NCI-H2107 treated with DMSO at 0.1 percent for 48 hours (cell line): ENCODE data around the gene LTA.

Experiments used
- DNase-seq: peaks from one replicate; lab custom pipeline; 2025; ENCODE audit not compliant: unreplicated experiment; lab: John Stamatoyannopoulos, UW

LTA gene

DNA sequence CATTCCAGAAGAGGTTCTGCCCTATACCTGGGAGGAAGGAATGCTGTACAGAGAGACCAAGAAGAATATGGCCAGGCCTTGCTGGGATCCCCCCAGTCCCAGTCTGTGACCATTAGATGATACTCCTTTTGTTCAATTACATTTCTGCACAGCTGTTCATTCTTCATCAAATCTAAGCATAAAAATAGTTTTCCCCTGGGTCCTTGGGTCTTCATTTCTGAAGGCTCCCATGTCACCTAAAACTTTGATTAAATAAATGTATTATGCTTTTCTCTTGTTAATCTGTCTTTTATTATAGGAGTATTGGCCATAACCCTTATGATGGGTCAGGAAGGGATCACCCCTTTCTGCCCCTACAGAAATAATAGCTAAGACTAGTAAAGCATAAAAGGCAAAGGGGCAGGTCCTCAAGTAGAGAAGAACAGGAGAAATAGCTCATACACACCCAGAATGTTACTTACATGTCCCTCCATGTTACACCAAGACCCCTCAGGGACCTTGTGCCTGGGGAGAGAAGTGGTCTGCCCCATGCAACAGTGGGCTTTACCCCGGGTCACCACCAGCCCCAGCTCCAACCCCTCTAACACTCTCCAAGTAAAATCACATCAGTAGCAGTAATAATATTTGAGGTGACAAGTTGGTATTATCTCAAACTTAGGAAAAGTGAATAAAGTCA lies 2.1 kb upstream of the LTA start:
- DNase-seq: no peak

DNA sequence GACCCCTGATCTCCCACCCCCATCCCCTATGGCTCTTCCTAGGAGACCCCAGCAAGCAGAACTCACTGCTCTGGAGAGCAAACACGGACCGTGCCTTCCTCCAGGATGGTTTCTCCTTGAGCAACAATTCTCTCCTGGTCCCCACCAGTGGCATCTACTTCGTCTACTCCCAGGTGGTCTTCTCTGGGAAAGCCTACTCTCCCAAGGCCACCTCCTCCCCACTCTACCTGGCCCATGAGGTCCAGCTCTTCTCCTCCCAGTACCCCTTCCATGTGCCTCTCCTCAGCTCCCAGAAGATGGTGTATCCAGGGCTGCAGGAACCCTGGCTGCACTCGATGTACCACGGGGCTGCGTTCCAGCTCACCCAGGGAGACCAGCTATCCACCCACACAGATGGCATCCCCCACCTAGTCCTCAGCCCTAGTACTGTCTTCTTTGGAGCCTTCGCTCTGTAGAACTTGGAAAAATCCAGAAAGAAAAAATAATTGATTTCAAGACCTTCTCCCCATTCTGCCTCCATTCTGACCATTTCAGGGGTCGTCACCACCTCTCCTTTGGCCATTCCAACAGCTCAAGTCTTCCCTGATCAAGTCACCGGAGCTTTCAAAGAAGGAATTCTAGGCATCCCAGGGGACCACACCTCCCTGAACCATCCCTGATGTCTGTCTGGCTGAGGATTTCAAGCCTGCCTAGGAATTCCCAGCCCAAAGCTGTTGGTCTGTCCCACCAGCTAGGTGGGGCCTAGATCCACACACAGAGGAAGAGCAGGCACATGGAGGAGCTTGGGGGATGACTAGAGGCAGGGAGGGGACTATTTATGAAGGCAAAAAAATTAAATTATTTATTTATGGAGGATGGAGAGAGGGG lies 1.4 kb downstream of the LTA start:
- DNase-seq: no peak

DNA sequence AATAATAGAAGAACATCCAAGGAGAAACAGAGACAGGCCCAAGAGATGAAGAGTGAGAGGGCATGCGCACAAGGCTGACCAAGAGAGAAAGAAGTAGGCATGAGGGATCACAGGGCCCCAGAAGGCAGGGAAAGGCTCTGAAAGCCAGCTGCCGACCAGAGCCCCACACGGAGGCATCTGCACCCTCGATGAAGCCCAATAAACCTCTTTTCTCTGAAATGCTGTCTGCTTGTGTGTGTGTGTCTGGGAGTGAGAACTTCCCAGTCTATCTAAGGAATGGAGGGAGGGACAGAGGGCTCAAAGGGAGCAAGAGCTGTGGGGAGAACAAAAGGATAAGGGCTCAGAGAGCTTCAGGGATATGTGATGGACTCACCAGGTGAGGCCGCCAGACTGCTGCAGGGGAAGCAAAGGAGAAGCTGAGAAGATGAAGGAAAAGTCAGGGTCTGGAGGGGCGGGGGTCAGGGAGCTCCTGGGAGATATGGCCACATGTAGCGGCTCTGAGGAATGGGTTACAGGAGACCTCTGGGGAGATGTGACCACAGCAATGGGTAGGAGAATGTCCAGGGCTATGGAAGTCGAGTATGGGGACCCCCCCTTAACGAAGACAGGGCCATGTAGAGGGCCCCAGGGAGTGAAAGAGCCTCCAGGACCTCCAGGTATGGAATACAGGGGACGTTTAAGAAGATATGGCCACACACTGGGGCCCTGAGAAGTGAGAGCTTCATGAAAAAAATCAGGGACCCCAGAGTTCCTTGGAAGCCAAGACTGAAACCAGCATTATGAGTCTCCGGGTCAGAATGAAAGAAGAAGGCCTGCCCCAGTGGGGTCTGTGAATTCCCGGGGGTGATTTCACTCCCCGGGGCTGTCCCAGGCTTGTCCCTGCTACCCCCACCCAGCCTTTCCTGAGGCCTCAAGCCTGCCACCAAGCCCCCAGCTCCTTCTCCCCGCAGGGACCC lies 2.3 kb downstream of the LTA start:
- no peak for DNase-seq

DNA sequence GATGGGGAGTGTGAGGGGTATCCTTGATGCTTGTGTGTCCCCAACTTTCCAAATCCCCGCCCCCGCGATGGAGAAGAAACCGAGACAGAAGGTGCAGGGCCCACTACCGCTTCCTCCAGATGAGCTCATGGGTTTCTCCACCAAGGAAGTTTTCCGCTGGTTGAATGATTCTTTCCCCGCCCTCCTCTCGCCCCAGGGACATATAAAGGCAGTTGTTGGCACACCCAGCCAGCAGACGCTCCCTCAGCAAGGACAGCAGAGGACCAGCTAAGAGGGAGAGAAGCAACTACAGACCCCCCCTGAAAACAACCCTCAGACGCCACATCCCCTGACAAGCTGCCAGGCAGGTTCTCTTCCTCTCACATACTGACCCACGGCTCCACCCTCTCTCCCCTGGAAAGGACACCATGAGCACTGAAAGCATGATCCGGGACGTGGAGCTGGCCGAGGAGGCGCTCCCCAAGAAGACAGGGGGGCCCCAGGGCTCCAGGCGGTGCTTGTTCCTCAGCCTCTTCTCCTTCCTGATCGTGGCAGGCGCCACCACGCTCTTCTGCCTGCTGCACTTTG lies 3.3 kb downstream of the LTA start, which contains the start of gene TNF:
TNF (plus strand) TSS at position 231 of the 567 bp plus-strand sequence; CDS start at position 408, 177 bp downstream.
- no peak for DNase-seq

DNA sequence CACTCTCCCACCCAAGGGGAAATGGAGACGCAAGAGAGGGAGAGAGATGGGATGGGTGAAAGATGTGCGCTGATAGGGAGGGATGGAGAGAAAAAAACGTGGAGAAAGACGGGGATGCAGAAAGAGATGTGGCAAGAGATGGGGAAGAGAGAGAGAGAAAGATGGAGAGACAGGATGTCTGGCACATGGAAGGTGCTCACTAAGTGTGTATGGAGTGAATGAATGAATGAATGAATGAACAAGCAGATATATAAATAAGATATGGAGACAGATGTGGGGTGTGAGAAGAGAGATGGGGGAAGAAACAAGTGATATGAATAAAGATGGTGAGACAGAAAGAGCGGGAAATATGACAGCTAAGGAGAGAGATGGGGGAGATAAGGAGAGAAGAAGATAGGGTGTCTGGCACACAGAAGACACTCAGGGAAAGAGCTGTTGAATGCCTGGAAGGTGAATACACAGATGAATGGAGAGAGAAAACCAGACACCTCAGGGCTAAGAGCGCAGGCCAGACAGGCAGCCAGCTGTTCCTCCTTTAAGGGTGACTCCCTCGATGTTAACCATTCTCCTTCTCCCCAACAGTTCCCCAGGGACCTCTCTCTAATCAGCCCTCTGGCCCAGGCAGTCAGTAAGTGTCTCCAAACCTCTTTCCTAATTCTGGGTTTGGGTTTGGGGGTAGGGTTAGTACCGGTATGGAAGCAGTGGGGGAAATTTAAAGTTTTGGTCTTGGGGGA lies 4.0 kb downstream of the LTA start:
- DNase-seq: no peak

DNA sequence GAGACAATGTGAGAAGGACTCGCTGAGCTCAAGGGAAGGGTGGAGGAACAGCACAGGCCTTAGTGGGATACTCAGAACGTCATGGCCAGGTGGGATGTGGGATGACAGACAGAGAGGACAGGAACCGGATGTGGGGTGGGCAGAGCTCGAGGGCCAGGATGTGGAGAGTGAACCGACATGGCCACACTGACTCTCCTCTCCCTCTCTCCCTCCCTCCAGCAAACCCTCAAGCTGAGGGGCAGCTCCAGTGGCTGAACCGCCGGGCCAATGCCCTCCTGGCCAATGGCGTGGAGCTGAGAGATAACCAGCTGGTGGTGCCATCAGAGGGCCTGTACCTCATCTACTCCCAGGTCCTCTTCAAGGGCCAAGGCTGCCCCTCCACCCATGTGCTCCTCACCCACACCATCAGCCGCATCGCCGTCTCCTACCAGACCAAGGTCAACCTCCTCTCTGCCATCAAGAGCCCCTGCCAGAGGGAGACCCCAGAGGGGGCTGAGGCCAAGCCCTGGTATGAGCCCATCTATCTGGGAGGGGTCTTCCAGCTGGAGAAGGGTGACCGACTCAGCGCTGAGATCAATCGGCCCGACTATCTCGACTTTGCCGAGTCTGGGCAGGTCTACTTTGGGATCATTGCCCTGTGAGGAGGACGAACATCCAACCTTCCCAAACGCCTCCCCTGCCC lies 4.9 kb downstream of the LTA start:
- no peak for DNase-seq

DNA sequence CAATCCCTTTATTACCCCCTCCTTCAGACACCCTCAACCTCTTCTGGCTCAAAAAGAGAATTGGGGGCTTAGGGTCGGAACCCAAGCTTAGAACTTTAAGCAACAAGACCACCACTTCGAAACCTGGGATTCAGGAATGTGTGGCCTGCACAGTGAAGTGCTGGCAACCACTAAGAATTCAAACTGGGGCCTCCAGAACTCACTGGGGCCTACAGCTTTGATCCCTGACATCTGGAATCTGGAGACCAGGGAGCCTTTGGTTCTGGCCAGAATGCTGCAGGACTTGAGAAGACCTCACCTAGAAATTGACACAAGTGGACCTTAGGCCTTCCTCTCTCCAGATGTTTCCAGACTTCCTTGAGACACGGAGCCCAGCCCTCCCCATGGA lies 5.5 kb downstream of the LTA start:
- no peak for DNase-seq

DNA sequence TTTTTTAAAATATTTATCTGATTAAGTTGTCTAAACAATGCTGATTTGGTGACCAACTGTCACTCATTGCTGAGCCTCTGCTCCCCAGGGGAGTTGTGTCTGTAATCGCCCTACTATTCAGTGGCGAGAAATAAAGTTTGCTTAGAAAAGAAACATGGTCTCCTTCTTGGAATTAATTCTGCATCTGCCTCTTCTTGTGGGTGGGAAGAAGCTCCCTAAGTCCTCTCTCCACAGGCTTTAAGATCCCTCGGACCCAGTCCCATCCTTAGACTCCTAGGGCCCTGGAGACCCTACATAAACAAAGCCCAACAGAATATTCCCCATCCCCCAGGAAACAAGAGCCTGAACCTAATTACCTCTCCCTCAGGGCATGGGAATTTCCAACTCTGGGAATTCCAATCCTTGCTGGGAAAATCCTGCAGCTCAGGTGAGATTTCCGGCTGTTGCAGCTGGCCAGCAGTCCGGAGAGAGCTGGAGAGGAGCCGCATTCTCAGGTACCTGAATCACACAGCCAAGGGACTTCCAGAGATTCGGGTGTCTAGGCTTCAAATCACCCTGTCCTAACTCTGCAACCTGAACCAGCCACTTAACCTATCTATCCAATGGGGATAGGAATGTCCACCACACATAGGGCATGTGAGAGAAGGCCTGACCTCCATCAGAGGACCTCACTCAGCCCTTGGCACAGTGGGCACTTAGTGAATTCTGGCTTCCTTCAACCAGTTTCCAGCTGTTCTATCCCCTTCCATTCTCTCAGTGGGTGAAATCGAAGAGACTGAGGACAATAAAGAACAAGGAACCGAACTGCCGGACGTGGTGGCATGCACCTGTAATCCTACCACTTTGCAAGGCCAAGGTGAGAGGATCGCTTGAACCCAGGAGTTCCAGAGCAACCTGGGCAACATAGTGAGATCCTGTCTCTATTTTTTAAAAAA lies 6.4 kb downstream of the LTA start:
- no peak for DNase-seq

DNA sequence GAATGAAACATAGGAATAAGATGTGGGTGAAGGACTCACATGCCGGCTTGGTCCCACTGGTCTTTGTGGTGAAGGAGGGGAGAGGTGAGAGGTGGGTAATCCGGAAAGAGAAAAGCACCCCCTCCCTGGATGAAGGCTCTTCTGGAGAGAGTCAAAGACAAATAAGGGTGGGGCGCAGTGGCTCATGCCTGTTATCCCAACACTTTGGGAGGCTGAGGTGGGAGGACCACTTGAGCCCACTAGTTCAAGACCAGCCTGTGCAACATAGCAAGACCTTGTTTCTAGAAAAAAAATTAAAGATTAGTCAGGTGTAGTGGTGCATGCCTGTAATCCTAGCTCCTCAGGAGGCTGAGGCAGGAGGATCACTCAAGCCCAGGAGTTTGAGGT lies 7.0 kb downstream of the LTA start:
- no peak for DNase-seq

DNA sequence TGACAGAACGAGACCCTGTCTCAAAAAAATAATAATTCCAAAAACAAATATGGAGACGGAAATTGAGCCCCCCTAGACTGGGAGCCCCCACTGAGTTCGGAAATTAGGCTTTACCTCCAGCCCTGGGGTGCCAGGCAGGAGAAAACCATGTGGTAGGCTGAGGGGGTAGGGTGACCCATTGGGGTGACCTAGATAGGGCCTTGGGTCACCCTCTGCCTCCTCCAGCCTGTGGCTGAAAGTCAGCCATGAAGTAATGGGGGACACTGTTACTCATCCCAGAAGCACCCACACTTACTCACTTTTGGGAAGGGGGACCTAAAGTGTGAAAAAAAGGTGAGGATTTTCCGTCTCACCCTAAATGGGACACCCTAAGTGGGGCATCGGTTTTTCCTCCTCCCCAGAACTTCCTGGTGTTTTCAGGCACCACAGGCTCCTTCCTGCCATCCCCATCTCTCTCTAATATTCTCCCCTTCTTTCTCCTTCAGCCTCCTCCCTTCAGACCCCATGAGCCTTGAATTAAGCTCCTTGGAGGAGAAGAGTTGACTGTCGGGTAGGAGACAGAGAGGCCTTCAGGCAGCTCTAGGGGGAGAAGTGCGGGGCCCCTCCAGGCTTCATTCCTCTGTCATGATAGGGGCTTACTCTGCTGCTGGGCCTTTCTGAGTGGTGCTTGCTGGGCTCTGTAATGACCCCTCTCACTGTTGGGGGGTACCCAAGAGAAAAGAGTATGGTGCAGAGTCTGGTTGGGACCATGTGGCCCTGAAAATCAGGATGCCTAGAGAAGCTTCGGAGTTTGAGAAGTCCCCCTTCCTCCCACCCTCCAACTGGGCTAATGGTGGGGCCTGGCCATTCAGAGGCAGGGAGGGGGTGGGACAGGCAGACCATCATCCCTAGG lies 7.7 kb downstream of the LTA start:
- no peak for DNase-seq

DNA sequence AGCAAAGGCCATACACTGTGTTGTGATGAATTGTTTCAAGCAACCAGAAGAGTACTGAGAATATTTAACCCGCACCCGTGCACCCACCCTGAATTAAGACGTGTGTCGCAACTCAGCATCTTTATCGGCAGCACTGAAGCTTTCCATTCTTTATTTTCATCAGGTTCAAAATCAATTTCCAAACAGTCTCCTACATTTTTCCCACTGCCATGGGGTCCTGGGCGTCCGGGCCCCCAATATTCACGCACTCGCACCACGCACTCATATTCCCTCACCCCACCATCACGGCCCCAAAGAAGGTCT lies 8.3 kb downstream of the LTA start:
- DNase-seq: no peak

DNA sequence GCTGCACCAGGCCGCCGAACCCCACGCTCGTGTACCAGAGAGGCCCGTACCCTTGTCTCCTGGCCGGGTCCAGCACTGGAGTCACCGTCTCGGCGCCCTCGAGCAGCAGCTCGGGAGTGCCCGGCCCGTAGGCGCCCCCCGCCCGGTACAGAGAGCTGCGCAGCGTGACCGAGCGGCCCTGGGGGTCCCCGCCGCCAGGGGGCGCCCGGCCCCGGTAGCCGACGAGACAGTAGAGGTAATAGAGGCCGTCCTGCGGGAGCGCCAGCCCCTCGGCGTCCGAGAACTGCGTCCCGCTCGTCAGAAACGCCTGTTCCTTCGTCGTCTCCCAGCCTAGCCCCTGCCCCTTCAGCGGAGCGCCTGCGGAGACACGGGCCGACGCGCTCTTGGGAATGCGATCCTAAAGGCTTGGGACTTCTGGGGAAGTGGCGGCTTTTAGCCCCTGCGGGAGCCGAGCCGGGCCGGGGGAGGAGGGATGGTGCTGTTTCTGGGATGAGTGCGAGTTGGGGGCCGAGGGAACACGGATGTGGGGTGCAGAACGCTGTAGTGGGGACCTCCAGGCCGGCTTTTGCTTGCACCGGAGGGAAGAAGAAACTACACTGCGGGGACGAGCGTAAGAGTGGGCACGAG lies 8.8 kb downstream of the LTA start:
- peak; percentile 8 for DNase-seq

DNA sequence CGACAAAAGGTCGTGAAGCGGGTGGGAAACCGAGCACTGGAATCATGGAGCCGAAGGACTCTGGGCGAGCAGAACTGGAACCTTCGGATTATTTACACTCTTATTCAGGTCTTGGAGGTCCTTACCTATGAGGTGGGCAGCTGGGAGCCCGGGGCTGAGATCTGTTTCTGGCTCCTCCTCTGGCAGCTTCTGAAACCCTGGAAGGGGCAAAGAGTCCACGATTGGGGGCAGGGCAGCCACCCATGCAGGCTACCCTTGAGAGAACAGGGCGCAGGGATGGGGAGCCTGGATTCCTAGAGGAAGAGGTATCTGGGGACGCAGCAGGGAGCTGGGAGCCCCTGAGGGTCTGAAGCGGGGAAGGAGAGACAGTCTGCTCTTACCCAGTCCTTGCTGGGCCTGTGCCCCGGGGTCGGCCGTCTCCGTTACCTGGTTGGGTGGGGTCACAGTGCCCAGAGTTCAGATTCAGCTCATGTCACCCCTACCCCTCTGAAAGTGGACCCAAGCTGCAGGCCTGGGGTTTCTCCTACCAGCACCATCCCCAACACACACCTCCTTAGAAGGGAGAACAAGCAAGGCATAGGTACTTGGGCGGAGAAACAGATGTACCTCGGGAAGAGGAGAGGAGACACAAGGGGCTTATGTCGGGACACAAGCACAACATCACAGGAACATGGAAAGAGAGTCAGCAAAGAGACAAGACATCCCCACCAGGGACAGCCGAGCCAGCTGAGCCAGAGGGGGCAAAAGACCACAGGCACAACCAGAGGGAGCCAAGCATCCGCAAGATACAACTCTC lies 9.5 kb downstream of the LTA start:
- DNase-seq: no peak

DNA sequence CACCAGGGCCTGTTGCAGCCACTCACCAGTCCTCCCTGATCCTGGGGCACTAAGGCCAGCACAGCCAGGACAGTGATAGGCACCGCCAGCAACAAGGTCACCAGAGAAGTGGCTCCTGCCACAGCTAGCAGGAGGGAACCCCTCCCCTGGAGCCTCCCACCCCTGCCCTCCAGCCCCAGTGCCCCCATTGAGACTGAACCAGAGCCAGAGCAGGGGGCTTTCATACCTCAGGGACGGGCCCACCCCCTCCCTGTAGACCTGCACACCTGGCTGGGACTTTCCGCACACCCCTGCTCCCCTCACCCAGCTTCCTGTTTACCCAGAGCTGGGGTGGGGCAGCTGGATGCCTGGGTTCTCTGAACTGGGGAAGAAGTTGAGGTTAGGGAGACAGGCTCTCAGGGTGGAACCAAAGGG lies 10.1 kb downstream of the LTA start, which contains the start of gene LTB:
LTB (minus strand) TSS at position 195 of the 414 bp plus-strand sequence; CDS start at position 188, 7 bp downstream.
- no peak for DNase-seq

DNA sequence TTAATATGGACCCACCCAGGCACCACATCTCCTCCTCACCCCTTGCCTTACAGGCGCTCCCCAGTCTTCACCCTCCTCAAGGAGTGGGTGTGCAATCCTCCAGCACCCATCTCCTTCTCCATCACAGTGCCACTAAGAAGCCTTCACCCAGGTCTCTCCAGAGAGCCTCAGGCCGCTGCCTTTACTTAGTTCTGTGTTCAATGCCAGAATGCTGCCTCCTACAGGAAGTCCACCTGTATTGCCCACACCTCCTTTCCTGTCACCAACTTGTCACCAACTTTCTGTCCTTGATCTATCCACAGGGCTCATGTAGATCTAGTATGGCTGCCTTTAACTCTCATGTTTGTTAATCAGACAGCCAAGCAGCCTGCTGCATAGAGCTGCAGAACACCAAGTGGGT lies 13.4 kb downstream of the LTA start:
- DNase-seq: no peak

DNA sequence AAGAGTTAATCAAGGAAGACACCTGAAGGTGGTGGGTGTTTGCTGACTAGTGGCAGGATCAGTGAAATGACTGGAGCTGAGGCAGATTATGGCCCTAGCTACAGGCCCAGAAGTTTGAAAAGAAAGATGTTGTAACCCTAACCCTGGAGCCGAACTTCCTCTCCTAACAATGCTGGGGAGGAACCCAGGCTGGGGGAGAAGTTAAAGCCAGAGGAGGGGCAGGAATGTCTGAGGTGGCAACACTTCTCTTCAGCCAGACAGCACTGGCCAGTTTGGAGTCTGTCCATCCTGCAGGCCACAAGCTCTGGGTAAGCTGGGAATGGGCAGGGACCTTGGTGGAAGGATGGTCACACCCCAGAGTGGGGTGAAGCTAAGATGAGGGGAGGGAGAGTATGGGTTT lies 13.9 kb downstream of the LTA start, which contains the start of gene LST1:
LST1 (plus strand) TSS at position 270 of the 400 bp plus-strand sequence. CDS start 1,023 bp downstream, outside the sequence.
- DNase-seq: no peak
